Measurements from ENCODE around the gene HACD3. TPM values are rescaled to one million over a fixed set of nuclear protein-coding genes. Genes with fewer than 3 reads are reported as not detected.

Gene HACD3
- 212 and 245 TPM in 2 replicates for total RNA-seq

- DNase-seq (ENCODE audit: low read depth) = peak; percentile 44
Measured at GRCh38 chr15:65530318-65531111, at the start of gene HACD3. TSS of gene HACD3 (plus strand) at chr15:65530463. CDS start at chr15:65530632, 169 bp downstream.

GRCh38 chr15:65484876-65485275, 45.4 kb upstream of the HACD3 start:
- DNase-seq (ENCODE audit: low read depth) = no peak

- no peak for DNase-seq (ENCODE audit: low read depth)
Measured at GRCh38 chr15:65494076-65494475, 36.2 kb upstream of the HACD3 start.

- no peak for DNase-seq (ENCODE audit: low read depth)
Measured at GRCh38 chr15:65509321-65509720, 20.9 kb upstream of the HACD3 start.

- no peak for DNase-seq (ENCODE audit: low read depth)
Measured at GRCh38 chr15:65512189-65512588, 18.1 kb upstream of the HACD3 start.

GRCh38 chr15:65512807-65513416, 17.4 kb upstream of the HACD3 start:
- DNase-seq (ENCODE audit: low read depth) = no peak

GRCh38 chr15:65516997-65517865, 13.0 kb upstream of the HACD3 start, which contains the start of gene DPP8:
TSS of gene DPP8 (minus strand) at chr15:65517689. CDS start at chr15:65512553, 5,136 bp downstream.
- DNase-seq (ENCODE audit: low read depth) = peak; percentile 83

GRCh38 chr15:65517866-65518207, 12.4 kb upstream of the HACD3 start:
- DNase-seq (ENCODE audit: low read depth) = no peak

- no peak for DNase-seq (ENCODE audit: low read depth)
Measured at GRCh38 chr15:65518633-65519285, 11.5 kb upstream of the HACD3 start.

GRCh38 chr15:65521350-65521749, 8.9 kb upstream of the HACD3 start:
- no peak for DNase-seq (ENCODE audit: low read depth)

GRCh38 chr15:65524226-65524625, 6.0 kb upstream of the HACD3 start:
- no peak for DNase-seq (ENCODE audit: low read depth)

- no peak for DNase-seq (ENCODE audit: low read depth)
Measured at GRCh38 chr15:65525622-65526021, 4.6 kb upstream of the HACD3 start.

GRCh38 chr15:65528461-65529060, 1.7 kb upstream of the HACD3 start:
- no peak for DNase-seq (ENCODE audit: low read depth)

- no peak for DNase-seq (ENCODE audit: low read depth)
Measured at GRCh38 chr15:65529762-65530317, 423 bp upstream of the HACD3 start.

GRCh38 chr15:65532738-65533051, 2.4 kb downstream of the HACD3 start:
- DNase-seq (ENCODE audit: low read depth) = peak; percentile 59

- peak; percentile 41 for DNase-seq (ENCODE audit: low read depth)
Measured at GRCh38 chr15:65533057-65533756, 2.9 kb downstream of the HACD3 start.

- DNase-seq (ENCODE audit: low read depth) = no peak
Measured at GRCh38 chr15:65535192-65535591, 4.9 kb downstream of the HACD3 start.

GRCh38 chr15:65540314-65540713, 10.1 kb downstream of the HACD3 start:
- DNase-seq (ENCODE audit: low read depth) = peak; percentile 33

- DNase-seq (ENCODE audit: low read depth) = no peak
Measured at GRCh38 chr15:65541231-65541820, 11.1 kb downstream of the HACD3 start.

- DNase-seq (ENCODE audit: low read depth) = no peak
Measured at GRCh38 chr15:65547841-65548240, 17.6 kb downstream of the HACD3 start.
